CD4-positive, alpha-beta T cell treated with Interferon alpha-2 for 1 hour (primary cell): Measurements from ENCODE around the gene ARHGAP26.

Experiments
- DNase-seq, 2 donors: peaks; one replicate each; pipeline ENCODE4 v3.0.0-alpha.2; 2020 to 2022

The ARHGAP26 gene

DNA sequence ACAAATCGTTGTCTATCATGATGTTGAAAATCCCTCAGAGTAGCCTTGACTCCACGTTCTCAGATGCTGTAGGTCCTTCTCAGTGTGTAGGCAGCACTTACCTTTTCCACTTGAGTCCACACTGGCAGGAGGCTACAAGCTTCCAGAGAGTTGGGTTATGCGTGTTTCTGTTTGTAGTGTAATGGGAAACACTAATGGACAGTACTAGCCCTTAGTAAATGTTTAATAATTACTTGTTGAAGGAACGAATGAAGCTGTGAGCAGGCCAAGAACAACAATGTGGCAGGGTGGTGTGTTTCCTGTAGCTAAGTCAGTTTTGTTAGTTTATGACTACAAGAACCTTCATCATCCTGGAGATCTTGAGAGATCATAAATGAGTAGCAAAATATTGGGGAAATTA, 83.5 kb downstream of the ARHGAP26 start:
- DNase-seq, result no peak

DNA sequence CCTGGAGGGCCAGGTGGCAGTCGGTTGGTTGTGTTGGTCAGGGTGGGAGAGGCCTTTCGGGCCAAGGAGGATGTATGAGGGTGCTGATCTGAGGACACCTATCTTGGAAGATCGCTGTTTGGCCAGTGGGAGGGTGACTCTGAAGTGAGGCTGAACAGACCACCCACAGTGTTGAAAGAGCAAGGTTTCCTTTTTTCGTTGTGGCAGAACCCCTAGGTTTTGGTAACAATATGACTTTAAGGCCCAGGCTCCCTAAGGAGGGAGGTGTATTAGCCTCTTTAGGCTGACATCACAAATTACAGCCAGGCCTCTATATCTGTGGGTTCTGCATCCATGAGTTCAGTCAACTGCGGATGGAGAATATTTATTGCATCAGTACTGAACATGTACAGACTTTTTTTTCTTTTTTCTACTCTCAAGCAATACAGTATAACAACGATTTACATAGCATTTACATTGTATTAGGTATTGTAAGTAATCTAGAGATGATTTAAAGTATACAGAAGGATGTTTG, 86.1 kb downstream of the ARHGAP26 start:
- DNase-seq, result no peak

DNA sequence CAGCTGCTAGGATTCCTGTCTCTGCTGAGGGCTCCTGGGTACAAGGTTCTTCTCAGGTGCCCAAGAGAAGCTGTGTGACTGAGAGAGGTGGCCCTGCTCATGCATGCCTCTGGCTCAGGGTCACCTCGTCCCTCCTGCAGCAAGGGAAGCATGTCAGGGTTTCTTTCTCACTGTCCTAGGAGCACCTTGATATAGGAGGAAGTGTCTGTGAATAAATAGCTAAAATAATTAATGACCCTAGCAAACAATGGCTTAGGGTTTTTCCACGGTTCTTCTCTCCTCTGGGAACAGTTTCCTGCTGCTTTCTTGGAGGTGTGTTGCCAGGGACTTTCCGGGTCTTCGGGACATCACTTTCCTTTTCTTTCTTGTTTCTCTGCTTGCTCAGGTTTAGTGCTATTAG, 87.2 kb downstream of the ARHGAP26 start:
- DNase-seq, result no peak

DNA sequence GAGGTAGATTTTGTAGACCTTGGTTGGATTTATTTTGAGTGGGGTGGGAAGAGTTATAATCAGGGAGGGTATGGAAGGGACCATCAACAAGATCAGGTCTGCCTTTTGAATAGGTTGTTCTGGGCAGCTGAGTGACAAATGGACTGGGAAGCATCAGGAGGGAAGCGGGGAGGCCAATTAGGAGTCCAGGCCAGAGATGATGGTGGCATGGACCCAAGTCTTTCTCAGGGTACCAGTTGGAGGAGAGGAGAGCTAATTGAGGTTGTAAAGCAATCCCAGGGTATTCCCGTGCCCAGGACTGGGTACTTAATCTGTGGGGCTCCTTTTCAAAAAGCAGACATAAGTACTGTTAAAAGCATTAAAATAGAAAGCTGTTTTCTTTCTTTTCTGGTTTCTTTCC, 88.9 kb downstream of the ARHGAP26 start:
- no peak for DNase-seq

DNA sequence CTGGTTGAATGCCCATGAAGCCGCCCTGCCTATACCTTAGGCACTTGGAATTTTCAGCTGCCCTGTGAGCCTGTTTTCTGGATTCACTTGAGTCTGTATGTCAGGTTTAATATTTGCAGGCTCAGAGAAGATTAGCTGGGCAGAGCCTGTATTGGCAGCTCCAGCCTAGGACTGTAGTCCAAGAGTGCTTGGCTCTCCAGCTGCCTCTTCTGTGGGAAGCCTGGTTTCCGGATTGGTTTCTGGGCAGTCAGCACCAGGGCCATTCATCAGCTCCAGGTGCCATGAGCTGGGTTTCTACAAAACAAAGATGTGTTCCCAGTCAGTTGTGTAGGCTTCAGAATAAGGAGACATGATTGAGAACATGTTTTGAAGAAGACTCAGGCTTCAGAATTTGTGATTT, 90.1 kb downstream of the ARHGAP26 start:
- no peak for DNase-seq

DNA sequence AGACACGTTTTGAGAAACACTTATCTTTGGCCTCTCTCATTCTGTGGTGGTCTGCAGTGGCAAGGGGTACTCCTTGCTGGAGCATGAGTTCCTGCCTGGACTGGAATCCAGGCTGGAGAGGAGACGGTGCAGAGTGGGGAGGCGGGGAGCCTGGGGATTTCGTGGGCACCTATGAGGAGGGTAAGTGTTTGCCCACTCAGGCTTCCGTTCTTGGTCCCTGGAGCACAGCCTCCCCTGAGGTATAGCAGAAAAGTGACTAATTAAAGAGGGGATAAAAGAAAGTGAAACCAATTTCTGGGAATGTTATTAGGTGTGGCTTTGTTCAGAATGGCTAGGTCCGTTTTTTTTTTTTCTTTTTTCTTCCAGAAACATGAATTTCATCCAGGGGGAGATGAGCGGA, 90.8 kb downstream of the ARHGAP26 start:
- no peak for DNase-seq

DNA sequence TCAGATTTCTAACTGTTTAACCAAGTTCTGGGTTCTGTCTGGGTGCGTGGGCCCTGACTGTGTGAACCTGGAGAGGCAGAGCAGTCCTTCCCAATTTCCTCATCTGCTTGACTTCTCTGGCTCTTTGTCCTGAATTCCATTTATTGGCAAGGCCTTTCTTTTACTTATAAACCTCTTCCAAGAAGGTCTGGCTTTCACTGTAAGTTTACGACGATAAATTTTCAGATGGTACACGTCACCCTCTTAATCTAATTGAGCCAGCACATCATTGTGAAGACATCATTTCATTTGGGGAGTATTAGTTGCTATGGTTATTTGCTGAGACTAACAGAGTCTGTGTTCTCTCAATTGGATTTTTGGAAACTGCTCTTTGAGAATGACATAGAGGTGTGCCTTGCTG, 92.4 kb downstream of the ARHGAP26 start:
- no peak for DNase-seq

DNA sequence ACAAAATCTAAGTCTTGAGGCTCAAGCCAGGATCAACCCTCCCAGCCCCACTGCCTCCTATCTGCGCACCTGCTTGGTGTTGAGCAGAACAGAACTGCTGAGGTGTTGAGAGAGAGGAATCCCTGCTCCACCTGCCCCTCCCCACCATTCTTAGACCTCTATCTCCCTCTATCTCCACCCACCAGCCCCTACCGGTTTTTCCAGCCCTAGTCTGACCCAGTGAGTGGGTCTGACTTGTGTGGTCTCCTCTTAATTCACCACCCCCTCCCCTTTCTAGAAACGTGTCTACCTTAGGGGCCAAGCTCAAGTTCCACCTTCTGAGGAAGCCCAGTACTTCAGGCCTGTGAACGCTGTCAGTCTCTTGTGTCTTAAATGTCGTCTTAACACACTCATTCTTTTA, 93.7 kb downstream of the ARHGAP26 start:
- no peak for DNase-seq

DNA sequence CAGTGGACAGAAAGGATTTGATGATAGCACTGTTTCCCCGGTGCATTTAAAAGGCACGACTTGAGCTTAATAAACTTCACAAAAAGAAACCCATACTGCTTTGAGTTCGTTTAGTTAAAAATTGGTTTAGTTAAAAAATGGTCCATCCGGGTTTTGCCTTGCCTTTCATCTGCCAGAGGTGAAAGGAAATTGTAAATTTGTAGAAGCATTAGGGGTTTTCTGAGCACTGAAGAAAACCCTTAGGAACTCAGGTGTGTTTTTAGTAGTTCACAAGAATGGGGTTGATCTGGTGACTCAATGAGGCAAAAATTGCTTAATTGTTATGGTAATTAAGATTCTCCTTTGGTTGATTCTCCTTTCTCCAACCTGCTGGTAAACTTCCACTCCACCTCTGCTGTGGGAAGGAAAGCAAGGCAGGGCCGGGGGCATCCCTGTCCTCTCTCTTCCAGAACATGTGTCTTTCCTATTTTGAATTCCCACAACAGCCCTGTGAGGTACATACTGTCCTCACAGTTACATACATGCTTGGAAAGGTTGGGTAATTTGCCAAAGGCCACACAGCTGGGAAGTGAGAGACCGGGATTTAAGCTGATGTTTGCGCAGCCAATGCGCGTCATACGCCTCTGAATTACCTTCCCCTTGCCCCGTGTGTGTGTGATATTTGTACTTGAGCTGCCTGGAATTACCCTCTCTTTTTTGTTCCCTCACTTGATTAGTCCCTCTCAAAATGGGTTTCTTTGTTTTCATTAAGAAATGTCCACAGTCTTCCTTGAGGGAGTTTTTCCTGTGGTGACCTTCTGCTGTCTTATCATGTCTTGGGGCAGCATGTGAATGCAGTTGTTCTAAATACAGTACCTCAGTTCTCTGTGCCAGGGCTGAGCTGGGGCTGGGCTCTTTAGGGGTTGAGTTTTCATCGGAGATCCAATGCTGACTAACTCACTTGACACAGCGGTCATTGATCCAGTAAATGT, 94.4 kb downstream of the ARHGAP26 start:
- DNase-seq, result no peak

DNA sequence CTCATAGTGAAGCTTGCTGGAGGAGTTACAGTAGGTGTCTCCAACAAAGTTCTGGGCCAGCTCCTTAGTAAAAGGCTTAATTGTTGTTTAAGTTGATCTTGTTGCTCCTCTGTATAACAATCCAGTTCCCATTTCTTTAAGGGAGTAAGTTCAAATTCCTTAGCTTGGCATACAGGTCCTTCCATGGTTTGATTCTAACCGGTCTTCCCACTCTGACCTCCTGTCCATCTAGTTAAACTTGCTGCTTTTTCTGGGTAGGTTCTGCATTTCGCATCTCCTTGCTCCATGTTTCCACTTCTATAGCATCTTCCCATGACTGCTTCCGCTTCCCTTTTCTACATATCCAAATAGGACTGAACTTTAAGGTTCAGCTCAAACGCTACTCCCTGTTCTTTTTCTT, 95.5 kb downstream of the ARHGAP26 start:
- no peak for DNase-seq

DNA sequence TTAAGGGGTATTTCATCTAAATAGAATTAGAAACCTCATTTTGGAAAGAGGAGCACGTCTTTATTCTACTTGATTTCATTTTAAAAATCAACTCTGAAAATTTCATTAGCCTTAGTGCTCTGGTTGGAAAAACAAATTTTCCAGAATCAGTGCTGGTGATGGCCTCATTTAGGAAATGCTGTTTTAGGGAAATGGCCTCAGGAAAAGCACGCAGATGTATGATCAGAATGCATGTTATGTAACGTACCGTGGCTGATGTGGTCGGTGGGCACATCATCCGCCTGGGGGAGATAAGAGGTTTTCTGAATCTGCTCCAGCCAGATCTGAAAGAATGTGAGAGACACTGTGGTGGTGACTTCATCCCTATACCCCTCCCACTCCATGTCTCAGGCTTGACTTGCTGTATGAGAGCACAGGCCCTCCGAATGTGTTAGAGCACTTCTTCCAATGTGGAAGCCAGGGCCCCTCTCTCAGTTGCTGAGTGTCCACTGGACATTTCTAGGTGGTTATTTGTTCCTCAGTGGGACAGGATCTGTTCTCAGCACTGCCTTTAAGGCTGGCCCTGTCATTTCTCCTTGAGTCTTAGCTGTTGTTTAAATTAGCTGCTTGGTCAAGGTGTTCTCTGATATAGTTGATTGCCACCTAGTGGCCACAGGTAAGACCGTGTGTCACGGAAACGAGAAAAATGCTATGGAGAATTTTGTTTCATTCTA, 96.5 kb downstream of the ARHGAP26 start:
- peak; percentile 45 to 73 for DNase-seq

DNA sequence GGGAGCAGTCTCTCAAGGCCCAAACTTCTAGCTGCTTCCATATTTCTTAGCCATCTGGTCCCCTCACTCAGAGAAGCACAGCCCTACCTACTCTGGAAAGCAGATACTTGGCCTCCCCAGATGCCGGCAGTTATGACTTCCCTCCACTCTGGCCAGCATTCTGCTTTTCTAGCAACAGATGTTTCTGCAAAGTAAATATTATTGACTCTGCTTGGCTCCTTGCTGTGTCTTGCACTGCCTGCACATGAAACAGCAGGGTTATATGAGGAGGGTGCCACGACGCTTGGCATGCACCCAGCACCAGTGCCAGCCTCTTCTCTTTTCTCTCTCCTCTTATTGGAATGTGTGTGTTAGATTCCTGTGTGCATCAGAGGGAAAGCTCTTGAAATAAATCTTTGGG, 99.7 kb downstream of the ARHGAP26 start:
- no peak for DNase-seq

DNA sequence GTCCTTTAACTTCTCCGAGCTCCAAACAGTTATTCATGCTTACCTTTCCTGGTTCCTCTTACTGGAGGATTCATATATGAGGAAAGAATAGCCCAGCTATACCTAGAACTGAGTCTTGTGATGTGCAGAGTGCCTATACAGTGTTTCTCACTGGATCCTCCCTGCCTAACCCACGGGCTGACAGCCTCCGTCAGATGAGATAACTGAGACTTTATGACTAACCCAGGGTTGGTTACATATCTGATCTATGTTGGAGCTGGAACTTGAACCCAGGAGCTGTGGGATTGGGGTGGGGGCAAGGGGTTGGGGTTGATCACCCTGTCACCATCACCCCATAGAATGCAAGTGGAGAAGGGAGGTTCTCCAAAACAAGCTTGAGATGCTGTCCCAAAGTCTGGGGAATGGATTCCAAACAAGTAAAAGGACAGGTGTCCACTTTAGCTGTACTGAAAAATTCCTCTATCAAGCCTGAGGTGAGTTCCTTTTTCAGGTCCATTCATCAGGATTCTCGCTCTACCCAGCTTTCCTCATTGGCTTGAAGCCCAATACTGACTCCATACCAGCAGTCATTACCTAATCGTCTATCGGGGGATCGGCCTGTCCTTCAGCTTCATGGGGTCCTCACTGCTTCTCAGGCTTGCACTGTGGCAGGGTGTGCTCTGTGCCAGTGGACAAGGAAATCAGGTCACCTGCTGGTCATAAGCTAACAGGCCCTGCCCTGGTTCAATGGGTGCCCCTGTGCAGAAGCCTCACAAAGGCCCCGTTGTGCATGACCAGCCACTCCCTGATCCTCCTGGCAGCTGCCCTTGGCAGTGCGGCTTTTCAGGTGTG, 100.6 kb downstream of the ARHGAP26 start:
- DNase-seq, result no peak

DNA sequence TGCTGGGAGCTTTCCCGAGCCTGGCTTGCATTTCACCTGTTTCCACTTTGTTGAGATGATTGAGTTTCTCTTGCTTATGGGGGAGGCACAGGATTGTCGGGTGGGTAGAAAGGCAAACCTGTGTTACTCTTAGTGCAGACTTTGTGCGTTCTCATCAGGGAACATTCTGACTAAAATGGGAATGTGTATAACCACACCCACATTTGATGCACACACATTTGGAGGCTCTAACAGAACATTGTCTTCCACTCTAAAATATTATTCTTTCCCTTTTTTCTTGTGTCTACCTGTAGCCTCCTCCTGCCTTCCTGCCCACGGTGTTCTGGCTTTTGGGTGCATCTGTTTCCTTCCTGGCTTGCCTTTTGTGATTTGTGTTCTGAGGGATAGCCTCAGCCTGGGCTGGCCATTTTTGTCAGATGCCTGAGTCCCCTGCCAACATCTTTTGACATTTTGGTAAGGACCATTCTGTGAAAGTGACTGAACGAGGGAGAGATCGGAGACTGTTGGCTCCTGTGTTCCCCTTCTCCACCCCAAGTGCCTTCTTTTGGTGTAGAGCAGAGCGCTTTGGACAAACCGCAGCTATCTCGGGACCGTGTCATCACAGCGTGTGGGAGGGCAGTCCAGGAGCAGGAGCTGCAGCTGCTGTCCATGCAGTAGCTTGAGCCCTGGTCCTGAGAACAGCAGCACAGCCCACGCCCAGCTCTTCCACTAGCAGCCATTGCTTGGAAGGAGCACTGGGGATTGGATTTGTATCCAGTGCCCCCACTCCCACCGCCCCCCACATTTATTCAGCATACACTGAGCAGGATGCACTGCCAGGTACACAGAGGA, 101.4 kb downstream of the ARHGAP26 start:
- DNase-seq, result no peak

DNA sequence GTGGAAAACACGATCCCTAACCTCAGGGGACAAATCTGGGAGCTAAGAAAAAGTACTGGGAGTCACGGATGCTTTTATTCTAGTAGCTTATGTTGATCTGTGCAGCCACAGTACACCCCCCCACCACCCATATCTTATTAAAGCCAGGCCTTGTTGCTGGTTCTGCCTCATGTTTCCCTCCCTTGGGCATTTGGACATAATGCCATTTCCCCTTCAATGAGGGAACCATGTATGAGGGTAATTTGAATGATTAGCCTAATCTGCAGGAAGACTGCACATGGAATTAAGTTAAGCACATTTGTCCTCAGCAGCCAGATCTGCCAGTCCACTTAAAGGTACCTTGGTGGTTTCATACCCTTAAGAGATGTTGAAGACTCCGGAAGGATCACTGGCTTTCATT, 102.0 kb downstream of the ARHGAP26 start:
- no peak for DNase-seq

DNA sequence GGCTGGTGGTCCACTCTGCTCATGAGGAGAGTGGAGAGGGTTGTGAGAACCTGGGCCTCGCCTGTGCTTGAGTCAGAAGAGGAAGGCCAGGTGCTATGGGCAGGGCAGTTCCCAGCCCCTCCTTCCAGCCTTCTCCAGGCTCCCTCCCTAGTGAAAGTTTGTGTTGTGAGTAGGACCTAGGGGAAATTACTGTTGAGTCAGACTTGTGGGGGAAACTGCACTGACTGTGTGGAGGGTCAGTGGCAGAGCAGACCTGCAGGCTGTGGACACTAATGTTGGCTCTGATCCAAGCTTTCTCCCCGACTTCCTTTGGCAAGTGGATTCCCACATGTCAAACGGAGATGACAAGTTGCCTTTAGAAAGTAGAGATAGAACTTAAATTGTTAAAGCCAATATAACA, 102.6 kb downstream of the ARHGAP26 start:
- DNase-seq, result no peak

DNA sequence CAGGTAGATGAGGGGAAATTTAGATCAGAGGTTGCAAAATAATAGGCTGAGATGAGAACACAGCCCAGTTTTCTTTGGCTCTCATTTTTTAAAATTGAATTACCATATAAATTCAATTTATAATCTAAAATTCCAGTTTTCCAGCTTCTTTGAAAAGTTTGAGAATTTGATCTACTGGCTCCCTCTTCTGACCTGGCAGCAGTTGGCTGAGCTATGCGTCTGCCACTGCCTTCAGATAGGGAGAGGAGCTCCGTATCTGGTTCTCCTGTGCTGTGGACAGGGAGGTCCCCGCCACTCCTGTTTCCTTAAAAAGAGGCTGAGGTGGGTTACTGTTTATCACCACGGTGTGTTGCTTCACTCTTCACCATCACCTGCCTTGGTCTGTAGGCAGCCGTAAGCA, 103.7 kb downstream of the ARHGAP26 start:
- DNase-seq, result no peak

DNA sequence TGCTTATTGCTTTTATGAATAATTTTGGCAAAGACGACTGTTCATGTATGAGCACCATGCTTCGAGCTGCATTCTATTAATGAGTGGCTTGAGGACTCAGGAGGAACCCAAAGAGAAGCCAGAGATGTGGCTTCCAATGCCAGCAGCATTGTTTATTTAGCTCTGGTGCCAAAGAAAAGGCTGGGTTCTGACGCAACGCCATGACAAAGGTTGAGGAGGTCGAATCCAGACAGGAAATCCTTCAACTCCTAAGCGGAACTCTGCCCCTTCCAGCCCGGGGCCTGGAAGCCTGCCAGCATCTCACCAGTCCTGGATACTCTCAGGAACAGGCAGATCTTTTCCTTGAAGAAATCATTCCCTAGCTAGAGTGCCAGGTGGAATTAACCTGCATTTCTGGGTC, 104.4 kb downstream of the ARHGAP26 start:
- DNase-seq, result no peak

DNA sequence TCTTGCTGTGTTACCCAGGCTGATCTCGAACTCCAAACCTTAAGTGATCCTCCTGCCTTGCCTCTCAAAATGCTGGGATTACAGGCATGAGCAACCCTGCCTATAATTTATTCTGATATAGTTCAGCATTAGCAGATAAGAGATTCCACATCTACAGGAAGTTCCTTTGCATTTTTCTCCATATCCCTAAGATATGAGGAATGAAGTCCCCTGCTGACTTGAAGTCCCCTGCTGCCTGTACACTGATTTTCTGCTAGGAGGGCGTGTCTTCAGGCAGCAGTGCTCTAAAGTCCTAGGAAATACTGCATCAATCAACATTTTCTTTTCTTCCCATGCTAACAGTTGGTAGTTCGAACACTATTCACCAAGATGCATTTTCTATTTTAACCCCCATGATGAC, 105.8 kb downstream of the ARHGAP26 start:
- no peak for DNase-seq

DNA sequence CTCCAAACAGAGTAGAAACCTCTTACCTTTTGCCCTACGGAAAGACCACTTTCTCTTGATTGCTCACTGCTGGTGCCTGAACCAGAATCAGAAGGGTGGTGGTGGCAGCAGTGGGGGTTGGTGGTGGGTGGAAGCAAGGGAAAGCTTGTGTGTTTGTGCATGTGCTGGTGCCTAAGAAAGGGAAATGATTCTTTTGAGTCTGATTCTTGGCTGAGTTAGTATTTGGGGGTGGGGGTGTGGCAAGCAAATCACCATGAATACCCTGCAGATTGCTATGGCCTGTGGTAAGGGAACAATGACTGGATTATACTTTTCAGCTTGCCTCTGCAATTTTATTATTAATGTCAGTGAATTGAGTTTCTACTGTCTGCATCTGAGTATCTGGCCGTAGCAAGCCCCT, 106.6 kb downstream of the ARHGAP26 start:
- DNase-seq, result no peak

DNA sequence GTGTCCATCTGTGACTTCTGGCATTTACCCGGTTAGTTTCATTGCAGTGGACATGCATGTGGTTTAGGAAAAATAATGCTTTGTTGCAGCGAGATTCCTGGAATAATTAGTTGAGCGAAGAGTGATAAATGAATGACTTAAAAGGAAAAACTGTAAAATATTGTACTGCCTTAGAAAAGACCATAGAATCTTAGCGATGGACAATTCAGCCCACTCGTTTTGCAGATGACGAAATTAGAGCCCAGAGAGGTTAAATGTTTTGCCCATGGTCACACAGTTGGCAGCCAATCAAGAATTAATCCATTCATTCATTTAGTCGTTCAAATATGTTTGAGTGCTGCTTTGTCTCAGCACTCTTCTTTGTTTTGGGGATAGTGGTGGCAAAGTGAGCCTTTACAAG, 107.9 kb downstream of the ARHGAP26 start:
- DNase-seq, result no peak

DNA sequence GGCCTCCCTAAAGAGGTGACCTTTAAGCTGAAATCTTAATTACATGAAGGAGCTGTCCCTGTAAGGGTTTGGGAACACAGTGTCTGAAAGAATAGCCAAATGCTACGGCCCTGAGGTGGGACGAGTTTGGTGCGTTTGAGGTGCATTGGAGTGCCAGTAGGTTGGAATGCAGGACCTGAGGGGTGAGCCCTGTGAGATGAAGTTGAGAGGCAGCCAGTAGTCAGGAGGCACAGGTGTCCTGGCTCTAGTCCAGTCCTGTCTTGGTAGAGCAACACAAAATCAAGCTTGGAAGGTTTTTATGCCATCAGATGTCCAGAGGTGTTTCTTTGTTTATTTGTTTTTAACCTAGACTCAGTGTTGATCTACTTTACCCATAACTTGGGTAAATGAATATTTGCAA, 108.5 kb downstream of the ARHGAP26 start:
- DNase-seq, result no peak
